Measurements from ENCODE around the gene IL20RA.

IL20RA gene

GRCh38 chr6:137067399-137067798, 22.6 kb upstream of the IL20RA start:
- H3K4me3 ChIP-seq (replicated peaks; ENCODE audit: low read depth, low read length), result no peak overlapping the region
- TF ChIP-seq CTCF (IDR thresholded peaks at IDR 0.05; ENCODE audit: low read length, missing control alignments), result no peak
- no peak for DNase-seq (ENCODE audit: low read depth)

- TF ChIP-seq CTCF (IDR thresholded peaks at IDR 0.05; ENCODE audit: low read length, missing control alignments), result no peak
- H3K4me3 ChIP-seq (replicated peaks; ENCODE audit: low read depth, low read length), result no peak overlapping the region
- DNase-seq (ENCODE audit: low read depth), result no peak
Measured at GRCh38 chr6:137058037-137058436, 13.3 kb upstream of the IL20RA start.

GRCh38 chr6:137056121-137056880, 11.5 kb upstream of the IL20RA start:
- TF ChIP-seq CTCF (IDR thresholded peaks at IDR 0.05; ENCODE audit: low read length, missing control alignments), result no peak
- no peak overlapping the region for H3K4me3 ChIP-seq (replicated peaks; ENCODE audit: low read depth, low read length)
- no peak for DNase-seq (ENCODE audit: low read depth)

GRCh38 chr6:137051790-137052472, 7.2 kb upstream of the IL20RA start:
- no peak overlapping the region for H3K4me3 ChIP-seq (replicated peaks; ENCODE audit: low read depth, low read length)
- no peak for DNase-seq (ENCODE audit: low read depth)
- no peak for TF ChIP-seq CTCF (IDR thresholded peaks at IDR 0.05; ENCODE audit: low read length, missing control alignments)

GRCh38 chr6:137049095-137049494, 4.3 kb upstream of the IL20RA start:
- DNase-seq (ENCODE audit: low read depth), result no peak
- TF ChIP-seq CTCF (IDR thresholded peaks at IDR 0.05; ENCODE audit: low read length, missing control alignments), result no peak
- H3K4me3 ChIP-seq (replicated peaks; ENCODE audit: low read depth, low read length), result no peak overlapping the region

DNA sequence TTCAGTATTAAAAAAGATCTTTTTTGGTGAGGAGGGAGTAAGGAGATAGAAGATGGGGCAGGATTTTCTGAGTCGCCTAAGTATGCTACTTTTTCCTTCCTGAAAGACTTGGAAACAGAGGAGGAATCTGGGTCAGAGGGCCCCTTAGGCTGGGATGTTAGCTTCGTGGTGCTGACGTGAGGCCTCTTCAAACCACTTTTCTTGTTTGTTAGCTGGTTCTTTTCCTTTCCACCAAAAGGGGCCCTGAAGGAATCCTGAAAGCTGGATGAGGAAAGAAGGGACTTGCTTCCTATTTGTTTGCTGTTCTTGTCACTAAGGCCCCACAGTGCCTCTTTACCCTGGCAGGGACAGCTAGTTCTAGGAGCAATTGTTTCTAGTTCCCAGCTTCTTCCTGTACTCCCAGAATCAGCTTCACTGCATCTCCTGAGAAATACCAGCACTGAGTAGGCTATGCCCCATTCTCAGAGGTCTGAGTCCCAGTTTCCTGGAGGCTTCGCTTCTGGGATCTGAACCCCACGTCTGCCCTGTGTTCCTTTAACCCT, 2.2 kb upstream of the IL20RA start:
- no peak for TF ChIP-seq CTCF (IDR thresholded peaks at IDR 0.05; ENCODE audit: low read length, missing control alignments)
- no peak overlapping the region for H3K4me3 ChIP-seq (replicated peaks; ENCODE audit: low read depth, low read length)
- no peak for DNase-seq (ENCODE audit: low read depth)
